ENCODE data around the gene TRIML1.

TRIML1 gene

GRCh38 chr4:188171551-188171950 is 32.3 kb downstream of the TRIML1 start:
- Histone ChIP-seq H3K36me3 (ENCODE audit: control insufficient read depth, insufficient read depth, low read length) (no peaks in the 10 kb centered on the region), H3K27me3 (replicated peaks; ENCODE audit: control insufficient read depth, insufficient read depth, low read length) (no peaks in the 10 kb centered on the region), H3K4me3 (replicated peaks; ENCODE audit: low read depth, low read length) (no peak overlapping the region)
- no peak for DNase-seq (ENCODE audit: extremely low read depth, insufficient read length)
- TF ChIP-seq CTCF (IDR thresholded peaks at IDR 0.05; ENCODE audit: insufficient read depth, low read length, poor library complexity, severe bottlenecking) = no peak

- Histone ChIP-seq H3K4me3 (replicated peaks; ENCODE audit: low read depth, low read length) (no peak overlapping the region), H3K36me3 (ENCODE audit: control insufficient read depth, insufficient read depth, low read length) (no peaks in the 10 kb centered on the region), H3K27me3 (replicated peaks; ENCODE audit: control insufficient read depth, insufficient read depth, low read length) (no peaks in the 10 kb centered on the region)
- no peak for TF ChIP-seq CTCF (IDR thresholded peaks at IDR 0.05; ENCODE audit: insufficient read depth, low read length, poor library complexity, severe bottlenecking)
- DNase-seq (ENCODE audit: extremely low read depth, insufficient read length) = no peak
These were observed 36.0 kb downstream of the TRIML1 start for GRCh38 chr4:188175288-188175687.

- Histone ChIP-seq H3K4me3 (replicated peaks; ENCODE audit: low read depth, low read length) (no peak overlapping the region), H3K36me3 (ENCODE audit: control insufficient read depth, insufficient read depth, low read length) (no peaks in the 10 kb centered on the region), H3K27me3 (replicated peaks; ENCODE audit: control insufficient read depth, insufficient read depth, low read length) (no peaks in the 10 kb centered on the region)
- no peak for TF ChIP-seq CTCF (IDR thresholded peaks at IDR 0.05; ENCODE audit: insufficient read depth, low read length, poor library complexity, severe bottlenecking)
- no peak for DNase-seq (ENCODE audit: extremely low read depth, insufficient read length)
These were observed 38.9 kb downstream of the TRIML1 start for GRCh38 chr4:188177997-188178675.

- Histone ChIP-seq H3K36me3 (ENCODE audit: control insufficient read depth, insufficient read depth, low read length) (no peaks in the 10 kb centered on the region), H3K27me3 (replicated peaks; ENCODE audit: control insufficient read depth, insufficient read depth, low read length) (no peaks in the 10 kb centered on the region), H3K4me3 (replicated peaks; ENCODE audit: low read depth, low read length) (no peak overlapping the region)
- no peak for DNase-seq (ENCODE audit: extremely low read depth, insufficient read length)
- no peak for TF ChIP-seq CTCF (IDR thresholded peaks at IDR 0.05; ENCODE audit: insufficient read depth, low read length, poor library complexity, severe bottlenecking)
These were observed 39.6 kb downstream of the TRIML1 start for GRCh38 chr4:188178806-188179205.

GRCh38 chr4:188187106-188187505 is 47.9 kb downstream of the TRIML1 start:
- no peaks in the 10 kb centered on the region for H3K36me3 ChIP-seq (ENCODE audit: control insufficient read depth, insufficient read depth, low read length)
- H3K4me3 ChIP-seq (replicated peaks; ENCODE audit: low read depth, low read length) = no peak overlapping the region
- no peak for TF ChIP-seq CTCF (IDR thresholded peaks at IDR 0.05; ENCODE audit: insufficient read depth, low read length, poor library complexity, severe bottlenecking)
- no peaks in the 10 kb centered on the region for H3K27me3 ChIP-seq (replicated peaks; ENCODE audit: control insufficient read depth, insufficient read depth, low read length)
- no peak for DNase-seq (ENCODE audit: extremely low read depth, insufficient read length)

GRCh38 chr4:188190461-188190860 is 51.2 kb downstream of the TRIML1 start:
- Histone ChIP-seq H3K27me3 (replicated peaks; ENCODE audit: control insufficient read depth, insufficient read depth, low read length) (no peaks in the 10 kb centered on the region), H3K36me3 (ENCODE audit: control insufficient read depth, insufficient read depth, low read length) (no peaks in the 10 kb centered on the region), H3K4me3 (replicated peaks; ENCODE audit: low read depth, low read length) (no peak overlapping the region)
- DNase-seq (ENCODE audit: extremely low read depth, insufficient read length) = no peak
- no peak for TF ChIP-seq CTCF (IDR thresholded peaks at IDR 0.05; ENCODE audit: insufficient read depth, low read length, poor library complexity, severe bottlenecking)
